ENCODE measurements around the gene SPINK2. TPM values are rescaled to one million over a fixed set of nuclear protein-coding genes. Genes with fewer than 3 reads are reported as not detected.

The SPINK2 gene
- total and polyA plus RNA-seq, 10 of the 15 experiments (the other 5 are each of a cell fraction or from before 2014, with no cell fraction given): 0.13 to 1.0 (median 0.61) TPM; not detected in 1

DNA sequence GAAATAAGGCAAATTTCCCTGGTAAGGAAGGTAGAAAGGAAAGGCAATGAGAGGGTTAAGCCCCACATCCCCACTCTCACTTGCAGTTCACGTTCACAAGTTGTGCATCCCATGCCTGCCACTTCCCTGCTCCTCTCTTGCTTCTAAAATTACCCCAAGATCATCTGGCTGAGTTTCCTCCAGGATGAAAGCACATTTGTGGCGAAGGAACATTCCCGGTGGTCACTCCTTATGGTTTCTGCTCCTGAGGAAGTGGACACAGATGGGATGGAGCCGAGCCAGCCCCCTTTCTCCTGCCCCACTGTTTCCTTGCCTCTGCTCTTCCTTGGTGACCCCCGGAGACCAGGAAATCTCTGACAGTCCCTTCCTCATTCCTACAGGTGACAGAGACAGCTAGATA, 37.5 kb downstream of the SPINK2 start:
- ChIA-PET CTCF (interaction anchor here (1.1 kb wide), 1 partner anchor 53 kb away, joined by 4 read pairs; no protein-coding TSS in a partner anchor), SMC1A (ENCODE audit: uncharacterized antibody, unreplicated experiment) (no interaction called here), RAD21 (ENCODE audit: unreplicated experiment) (no interaction called here), POLR2A (no interaction called here)
- Histone ChIP-seq H4K20me1 (ENCODE audit: control insufficient read depth, insufficient read depth) (no peaks in the 10 kb centered on the region), H3K9me3 (replicated peaks; ENCODE audit: control insufficient read depth, insufficient read depth, low read length) (no peaks in the 10 kb centered on the region), H3K27ac (ENCODE audit: control insufficient read depth, insufficient read depth) (no peak overlapping the region), H3K79me2 (ENCODE audit: control insufficient read depth, insufficient read depth, low read length) (no peaks in the 10 kb centered on the region), H3K9ac (ENCODE audit: control insufficient read depth, insufficient read depth, low read length) (no peak overlapping the region), H3K4me3 (no peak overlapping the region), H2AFZ (ENCODE audit: control insufficient read depth, low read depth, low read length) (no peak overlapping the region), H3K4me2 (ENCODE audit: control insufficient read depth, insufficient read depth) (no peak overlapping the region), H3K36me3 (ENCODE audit: control insufficient read depth in 2 of 2, insufficient read depth in 2 of 2, low read length in 1 of 2) (no peaks in the 10 kb centered on the region), H3K4me1 (ENCODE audit: control insufficient read depth, insufficient read depth, low read length) (no peaks in the 10 kb centered on the region), H3K27me3 (replicated peaks in 1 of 2; ENCODE audit: control insufficient read depth in 2 of 2, insufficient read depth in 2 of 2, low read length in 1 of 2) (no peaks in the 10 kb centered on the region)
- in situ Hi-C loops (cut with MboI) (no loop called here), intact Hi-C loops (cut with micrococcal nuclease; ENCODE audit: unreplicated experiment) (no loop called here)
- ATAC-seq: no peak
- no TSS peak for BruUV-seq (replicated peaks)
- WGBS (ENCODE audit: insufficient coverage, insufficient replicate concordance, low lambda C conversion rate, missing lambda C conversion rate): 27% methylated on average over 5 of the region's 5 CpGs
- FAIRE-seq: no peak
- DNase-seq (ENCODE audit: low read depth, low spot score): no peak
- TF ChIP-seq MTA3 (IDR thresholded peaks at IDR 0.05; ENCODE audit: borderline replicate concordance, low read length) (no peak), CHD2 (IDR thresholded peaks at IDR 0.05; ENCODE audit: borderline replicate concordance, low read depth, low read length) (no peak), ETV6 (conservative IDR thresholded peaks at IDR 0.05 in 1 of 2, IDR thresholded peaks at IDR 0.05 in 1 of 2; ENCODE audit: borderline replicate concordance in 1 of 2, low read depth in 1 of 2) (no peak), NBN (IDR thresholded peaks at IDR 0.05) (no peak), IKZF2 (IDR thresholded peaks at IDR 0.05) (no peak), RAD51 (IDR thresholded peaks at IDR 0.05) (no peak), HDAC2 (IDR thresholded peaks at IDR 0.05) (no peak), ZNF24 (IDR thresholded peaks at IDR 0.05) (no peak), JUND (IDR thresholded peaks at IDR 0.05; ENCODE audit: low read depth, low read length) (no peak), NFYA (IDR thresholded peaks at IDR 0.05; ENCODE audit: borderline replicate concordance, low read depth, low read length) (no peak), HDGF (IDR thresholded peaks at IDR 0.05) (no peak), RELA (IDR thresholded peaks at IDR 0.05; ENCODE audit: borderline replicate concordance, partially characterized antibody) (no peak), MEF2B (IDR thresholded peaks at IDR 0.05; ENCODE audit: partially characterized antibody, poor library complexity, severe bottlenecking) (no peak)
- TF ChIP-seq, protein P1, sequence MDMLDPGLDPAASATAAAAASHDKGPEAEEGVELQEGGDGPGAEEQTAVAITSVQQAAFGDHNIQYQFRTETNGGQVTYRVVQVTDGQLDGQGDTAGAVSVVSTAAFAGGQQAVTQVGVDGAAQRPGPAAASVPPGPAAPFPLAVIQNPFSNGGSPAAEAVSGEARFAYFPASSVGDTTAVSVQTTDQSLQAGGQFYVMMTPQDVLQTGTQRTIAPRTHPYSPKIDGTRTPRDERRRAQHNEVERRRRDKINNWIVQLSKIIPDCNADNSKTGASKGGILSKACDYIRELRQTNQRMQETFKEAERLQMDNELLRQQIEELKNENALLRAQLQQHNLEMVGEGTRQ (IDR thresholded peaks at IDR 0.05; ENCODE audit: borderline replicate concordance, low read depth, low read length): no peak

Measured in GM12878 (cell line).